CD4-positive, alpha-beta T cell treated with Interleukin-2 at 100 ng/mL for 4 hours (primary cell): Measurements from ENCODE around the gene PREX1.

Source experiments
- DNase-seq: peaks from one replicate; pipeline ENCODE4 v3.0.0-alpha.2; 2020; ENCODE audit warnings: low spot score

The PREX1 gene

GRCh38 chr20:48656661-48657211 is 171.1 kb downstream of the PREX1 start:
- no peak for DNase-seq

- DNase-seq = no peak
Observed at GRCh38 chr20:48656137-48656536, 171.7 kb downstream of the PREX1 start.

- no peak for DNase-seq
Observed at GRCh38 chr20:48653706-48654051, 174.1 kb downstream of the PREX1 start.

GRCh38 chr20:48652961-48653705 is 174.7 kb downstream of the PREX1 start:
- DNase-seq = no peak

GRCh38 chr20:48651960-48652359 is 175.8 kb downstream of the PREX1 start:
- DNase-seq = no peak

GRCh38 chr20:48651271-48651670 is 176.5 kb downstream of the PREX1 start:
- DNase-seq = no peak

GRCh38 chr20:48649868-48650267 is 177.9 kb downstream of the PREX1 start:
- DNase-seq = no peak

GRCh38 chr20:48649104-48649626 is 178.6 kb downstream of the PREX1 start:
- no peak for DNase-seq

- no peak for DNase-seq
Observed at GRCh38 chr20:48648482-48649051, 179.2 kb downstream of the PREX1 start.

- DNase-seq = no peak
Observed at GRCh38 chr20:48647858-48648257, 179.9 kb downstream of the PREX1 start.

- no peak for DNase-seq
Observed at GRCh38 chr20:48645666-48646065, 182.1 kb downstream of the PREX1 start.

GRCh38 chr20:48644286-48644828 is 183.4 kb downstream of the PREX1 start:
- DNase-seq = no peak

GRCh38 chr20:48642105-48642880 is 185.5 kb downstream of the PREX1 start:
- no peak for DNase-seq

GRCh38 chr20:48640871-48641270 is 186.9 kb downstream of the PREX1 start:
- DNase-seq = no peak

- DNase-seq = no peak
Observed at GRCh38 chr20:48639899-48640298, 187.9 kb downstream of the PREX1 start.

- no peak for DNase-seq
Observed at GRCh38 chr20:48638546-48638945, 189.3 kb downstream of the PREX1 start.

- no peak for DNase-seq
Observed at GRCh38 chr20:48637461-48637860, 190.3 kb downstream of the PREX1 start.

GRCh38 chr20:48636301-48636700 is 191.5 kb downstream of the PREX1 start:
- DNase-seq = no peak

- DNase-seq = peak; percentile 62
Observed at GRCh38 chr20:48635791-48636267, 192.0 kb downstream of the PREX1 start.

GRCh38 chr20:48635361-48635760 is 192.4 kb downstream of the PREX1 start:
- no peak for DNase-seq

GRCh38 chr20:48634641-48635040 is 193.2 kb downstream of the PREX1 start:
- DNase-seq = no peak

- DNase-seq = no peak
Observed at GRCh38 chr20:48633620-48634257, 194.1 kb downstream of the PREX1 start.
